GM15510 (cell line): ENCODE results near the gene KIF3A.

Experiments used
- POLR2A ChIP-seq: IDR thresholded peaks from 3 replicates; pipeline ENCODE4 v1.6.1; 2011; ENCODE audit warnings: borderline replicate concordance; ENCODE audit not compliant: insufficient read length; ENCODE audit errors: extremely low read depth

Gene KIF3A

GRCh38 chr5:132658381-132659302, 78.7 kb downstream of the KIF3A start:
- TF ChIP-seq POLR2A: no peak

DNA sequence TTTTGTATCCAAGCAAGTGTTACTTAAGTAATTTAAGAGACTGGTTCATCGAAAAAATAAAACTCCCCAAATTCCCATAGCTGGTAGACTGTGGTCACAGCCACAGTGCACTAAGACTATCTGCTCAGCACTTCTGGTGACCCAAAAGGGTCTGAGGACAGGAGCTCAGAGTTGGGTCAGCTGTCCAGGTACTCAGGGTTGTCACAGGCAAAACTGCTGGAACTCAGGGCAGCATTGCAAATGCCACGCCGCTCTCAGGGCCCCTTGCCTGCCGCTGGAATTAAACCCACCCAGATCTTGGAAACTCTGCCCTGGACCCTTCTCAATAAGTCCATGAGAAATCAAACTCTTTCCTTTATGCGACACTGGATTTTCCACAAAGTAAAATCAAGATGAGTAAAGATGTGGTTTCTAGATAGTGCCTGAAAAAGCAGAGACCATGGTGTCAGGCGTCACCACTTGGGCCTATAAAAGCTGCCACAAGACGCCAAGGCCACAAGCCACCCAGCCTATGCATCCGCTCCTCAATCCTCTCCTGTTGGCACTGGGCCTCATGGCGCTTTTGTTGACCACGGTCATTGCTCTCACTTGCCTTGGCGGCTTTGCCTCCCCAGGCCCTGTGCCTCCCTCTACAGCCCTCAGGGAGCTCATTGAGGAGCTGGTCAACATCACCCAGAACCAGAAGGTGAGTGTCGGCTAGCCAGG, 79.5 kb downstream of the KIF3A start, which contains the start of gene IL13:
Gene IL13, plus strand, starts transcription at position 498 of the 705 bp plus-strand sequence. Its CDS starts 14 bp downstream, at position 512.
- TF ChIP-seq POLR2A: no peak

DNA sequence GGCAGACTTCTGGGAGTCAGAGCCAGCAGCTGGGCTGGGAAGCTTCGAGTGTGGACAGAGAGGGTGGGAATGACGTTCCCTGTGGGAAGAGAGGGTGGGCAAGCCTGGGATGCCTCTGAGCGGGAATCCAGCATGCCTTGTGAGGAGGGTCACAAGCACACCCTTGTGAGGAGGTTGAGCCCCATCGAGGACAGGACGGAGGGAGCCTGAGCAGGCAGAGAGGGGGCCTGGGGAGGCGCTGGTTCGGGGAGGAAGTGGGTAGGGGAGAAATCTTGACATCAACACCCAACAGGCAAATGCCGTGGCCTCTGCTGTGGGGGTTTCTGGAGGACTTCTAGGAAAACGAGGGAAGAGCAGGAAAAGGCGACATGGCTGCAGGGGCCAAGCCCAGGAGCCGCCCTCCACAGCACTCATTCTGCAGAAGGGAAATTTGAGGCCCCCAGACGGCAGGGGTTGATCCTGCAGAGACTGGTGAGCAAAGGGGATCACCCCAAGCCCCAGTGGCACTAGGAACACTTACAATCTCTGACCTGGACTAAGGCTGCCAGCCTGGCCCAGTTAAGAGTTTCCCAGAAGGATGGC, 80.5 kb downstream of the KIF3A start:
- TF ChIP-seq POLR2A: no peak

- no peak for TF ChIP-seq POLR2A
These were observed 81.2 kb downstream of the KIF3A start for GRCh38 chr5:132655821-132656773.

GRCh38 chr5:132653716-132654115, 83.6 kb downstream of the KIF3A start:
- no peak for TF ChIP-seq POLR2A

GRCh38 chr5:132651838-132652469, 85.4 kb downstream of the KIF3A start:
- no peak for TF ChIP-seq POLR2A

DNA sequence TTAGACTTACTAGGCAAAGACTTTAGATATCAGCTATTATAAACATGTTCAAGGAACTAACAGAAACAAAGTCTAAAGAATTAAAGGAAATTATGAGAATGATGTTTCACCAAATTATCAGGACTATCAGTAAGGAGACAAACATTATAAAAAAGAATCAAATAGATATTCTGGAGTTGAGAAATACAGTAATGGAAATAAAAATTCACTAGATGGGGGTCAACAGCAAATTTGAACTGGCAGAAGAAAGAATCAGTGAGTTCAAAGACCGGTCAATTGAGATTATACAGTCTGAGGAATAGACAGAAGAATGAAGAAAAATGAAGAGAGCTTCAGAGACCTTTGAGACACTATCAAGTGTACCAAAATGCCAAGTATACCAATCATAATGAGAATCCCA, 89.0 kb downstream of the KIF3A start:
- no peak for TF ChIP-seq POLR2A

GRCh38 chr5:132647473-132647872, 89.9 kb downstream of the KIF3A start:
- no peak for TF ChIP-seq POLR2A

GRCh38 chr5:132646583-132647266, 90.6 kb downstream of the KIF3A start:
- no peak for TF ChIP-seq POLR2A

- TF ChIP-seq POLR2A: no peak
These were observed 93.2 kb downstream of the KIF3A start for GRCh38 chr5:132644177-132644576.
